Measurements from ENCODE around the gene OR51V1. TPM values are rescaled to one million over a fixed set of nuclear protein-coding genes. Genes with fewer than 3 reads are reported as not detected.

OR51V1 gene
- total and polyA plus RNA-seq, 2 of the 13 experiments (the other 11 are each of a cell fraction or from before 2014, with no cell fraction given), result not detected

DNA sequence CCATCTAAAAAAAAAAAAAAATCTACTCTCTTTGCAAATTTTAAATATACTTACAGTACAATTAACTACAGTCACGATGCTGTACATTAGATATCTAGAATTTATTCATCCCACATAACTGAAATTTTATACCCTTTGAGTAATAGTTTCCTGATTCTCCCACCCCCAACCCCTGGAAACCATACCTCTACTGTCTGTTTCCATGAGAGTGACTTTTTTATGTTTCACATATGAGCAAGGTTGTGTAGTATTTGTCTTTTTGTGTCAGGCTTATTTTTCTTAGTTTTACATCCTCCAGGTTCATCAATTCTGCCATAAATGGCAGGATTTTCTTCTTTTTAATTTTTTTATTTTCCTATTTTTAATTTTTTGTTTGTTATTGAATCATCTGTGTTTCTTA is 23.2 kb upstream of the OR51V1 start:
- in situ Hi-C loops (cut with HindIII; ENCODE audit: extremely low pct_ligation_motif_present, low pct_unique_long_range_greater_than_20kb) (no loop called here), intact Hi-C loops (cut with micrococcal nuclease; ENCODE audit: unreplicated experiment) (no loop called here)
- H3K9me3 ChIP-seq (ENCODE audit: low read length), result no peaks in the 10 kb centered on the region
- peaks cover 0 to 3% of the 10 kb centered on the region in 2 experiments; a peak in 1 of 5 replicates for H3K27me3 ChIP-seq (ENCODE audit: control insufficient read depth in 1 of 2, insufficient read depth in 2 of 2, low read length in 2 of 2)
- DNase-seq (ENCODE audit: low spot score) (no peak), ATAC-seq (no peak), FAIRE-seq (no peak)
- TF ChIP-seq NR2F2 (IDR thresholded peaks at IDR 0.05; ENCODE audit: borderline replicate concordance, low read depth) (no peak), ZNF34 (CRISPR knock-in tag; IDR thresholded peaks at IDR 0.05; ENCODE audit: borderline replicate concordance) (no peak), HNRNPLL (IDR thresholded peaks at IDR 0.05; ENCODE audit: low read depth, low read length, poor library complexity, severe bottlenecking) (no peak), MTA1 (CRISPR knock-in tag; IDR thresholded peaks at IDR 0.05; ENCODE audit: borderline replicate concordance) (no peak), PRPF4 (IDR thresholded peaks at IDR 0.05; ENCODE audit: low read depth, low read length, poor library complexity, severe bottlenecking) (no peak), SAP130 (CRISPR knock-in tag; IDR thresholded peaks at IDR 0.05; ENCODE audit: low read depth) (no peak), ZKSCAN8 (CRISPR knock-in tag; IDR thresholded peaks at IDR 0.05; ENCODE audit: borderline replicate concordance) (no peak), SALL2 (CRISPR knock-in tag; IDR thresholded peaks at IDR 0.05) (no peak)
- TF ChIP-seq, protein P1, sequence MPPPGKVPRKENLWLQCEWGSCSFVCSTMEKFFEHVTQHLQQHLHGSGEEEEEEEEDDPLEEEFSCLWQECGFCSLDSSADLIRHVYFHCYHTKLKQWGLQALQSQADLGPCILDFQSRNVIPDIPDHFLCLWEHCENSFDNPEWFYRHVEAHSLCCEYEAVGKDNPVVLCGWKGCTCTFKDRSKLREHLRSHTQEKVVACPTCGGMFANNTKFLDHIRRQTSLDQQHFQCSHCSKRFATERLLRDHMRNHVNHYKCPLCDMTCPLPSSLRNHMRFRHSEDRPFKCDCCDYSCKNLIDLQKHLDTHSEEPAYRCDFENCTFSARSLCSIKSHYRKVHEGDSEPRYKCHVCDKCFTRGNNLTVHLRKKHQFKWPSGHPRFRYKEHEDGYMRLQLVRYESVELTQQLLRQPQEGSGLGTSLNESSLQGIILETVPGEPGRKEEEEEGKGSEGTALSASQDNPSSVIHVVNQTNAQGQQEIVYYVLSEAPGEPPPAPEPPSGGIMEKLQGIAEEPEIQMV (CRISPR knock-in tag; IDR thresholded peaks at IDR 0.05; ENCODE audit: low read depth), result no peak
- CTCF ChIA-PET (ENCODE audit: low intra/inter-chr PET ratio, low total read pairs), result no interaction called here
- no peaks in the 10 kb centered on the region for H3K4me1 ChIP-seq (ENCODE audit: insufficient read depth, low read length)
- H2AFZ ChIP-seq (ENCODE audit: low read length), result no peak overlapping the region
- no peaks in the 10 kb centered on the region for H3K36me3 ChIP-seq (replicated peaks in 1 of 2; ENCODE audit: control insufficient read depth in 1 of 2, insufficient read depth in 2 of 2, low read length in 2 of 2)
- H4K20me1 ChIP-seq (ENCODE audit: insufficient read depth, low read length), result no peaks in the 10 kb centered on the region
- POLR2A ChIA-PET, result no interaction called here
- no peak overlapping the region for H3K4me3 ChIP-seq (replicated peaks in 1 of 3; ENCODE audit: insufficient read depth in 1 of 3, low read depth in 2 of 3, low read length in 3 of 3)
- no peak overlapping the region for H3K4me2 ChIP-seq (ENCODE audit: low read depth, low read length)
- no peak overlapping the region for H3K27ac ChIP-seq (ENCODE audit: extremely low read length, insufficient read depth, low read length)
- 3% methylated on average over 1 of the region's 1 CpG for WGBS (ENCODE audit: low lambda C conversion rate)
- no TSS peak for BruUV-seq (replicated peaks)
- no peak overlapping the region for H3K9ac ChIP-seq (ENCODE audit: insufficient read depth, low read depth, low read length)
- no peaks in the 10 kb centered on the region for H3K79me2 ChIP-seq (ENCODE audit: insufficient read depth, low read length)

Measured in HepG2 (cell line).